Smooth muscle cell (in vitro differentiated cells): Measurements from ENCODE around the gene WASF2. TPM values are rescaled to one million over a fixed set of nuclear protein-coding genes. Genes with fewer than 3 reads are reported as not detected.
A peak's percentile ranks its signal among the peaks of the same experiment; 100 is the strongest.
"Not testable (repeated sequence)": the region's sequence is repeated elsewhere in the genome, so short reads cannot be mapped to it uniquely, and the experiment has no call there.

ENCODE experiments used
- DNase-seq: peaks from one replicate; lab custom pipeline; 2025; ENCODE audit not compliant: unreplicated experiment; lab: John Stamatoyannopoulos, UW
- H2AFZ ChIP-seq: fragments of 200-600 bp; sonication (generic); 2 replicates; pipeline ENCODE4 v1.6.0; 2016; ENCODE audit warnings: antibody characterized with exemption, low read depth, mild to moderate bottlenecking
- H3F3A ChIP-seq: fragments of 200-600 bp; sonication (generic); 2 replicates; pipeline ENCODE4 v1.6.0; 2017; ENCODE audit warnings: antibody characterized with exemption, low read depth
- H3K27ac ChIP-seq: fragments of 200-600 bp; sonication (generic); 2 replicates; pipeline ENCODE4 v1.5.1; 2016; ENCODE audit warnings: low read depth, mild to moderate bottlenecking
- H3K27me3 ChIP-seq: fragments of 200-600 bp; sonication (generic); 2 replicates; pipeline ENCODE4 v1.6.1; 2016; ENCODE audit warnings: low read depth, mild to moderate bottlenecking
- H3K36me3 ChIP-seq: fragments of 200-600 bp; sonication (generic); 2 replicates; pipeline ENCODE4 v1.5.1; 2016; ENCODE audit warnings: low read depth
- H3K4me1 ChIP-seq: fragments of 200-600 bp; sonication (generic); 2 replicates; pipeline ENCODE4 v1.5.1; 2016; ENCODE audit warnings: low read depth
- H3K4me2 ChIP-seq: fragments of 200-600 bp; sonication (generic); 2 replicates; pipeline ENCODE4 v1.6.0; 2016; ENCODE audit warnings: mild to moderate bottlenecking
- H3K4me3 ChIP-seq: fragments of 200-600 bp; sonication (generic); 2 replicates; pipeline ENCODE4 v1.5.1; 2016; ENCODE audit warnings: mild to moderate bottlenecking
- H3K79me2 ChIP-seq: fragments of 200-600 bp; sonication (generic); 2 replicates; pipeline ENCODE4 v1.6.0; 2016; ENCODE audit warnings: low read depth, mild to moderate bottlenecking
- H3K9ac ChIP-seq: fragments of 200-600 bp; sonication (generic); 2 replicates; pipeline ENCODE4 v1.6.0; 2016; ENCODE audit warnings: low read depth
- H3K9me3 ChIP-seq: fragments of 200-600 bp; sonication (generic); replicated peaks from 2 replicates; pipeline ENCODE4 v1.5.1; 2016; ENCODE audit warnings: low read depth
- H4K20me1 ChIP-seq: fragments of 200-600 bp; sonication (generic); 2 replicates; pipeline ENCODE4 v1.6.0; 2016; ENCODE audit warnings: low read depth
- WGBS: methylation state at CpG from one replicate; pipeline ENCODE4 v1.1.7; 2016; ENCODE audit warnings: low lambda C conversion rate; 5-methylcytosine and 5-hydroxymethylcytosine counted together
- polyA plus RNA-seq: library from polyadenylated mRNA; unstranded; fragments of >200 nt; fragmentation: Nextera tagmentation; extraction: Ambion mirVana; gene quantifications from 2 replicates; pipeline ENCODE4 v1.2.1, GENCODE V29; 2016
- total RNA-seq: library from RNA; depleted of rRNA; stranded (reverse); fragments of >200 nt; gene quantifications from 2 replicates; pipeline ENCODE4 v1.2.3, GENCODE V29; 2014
- TF ChIP-seq, protein P1 (sequence below): fragments of 200-600 bp; sonication (generic); IDR thresholded peaks from 2 replicates; pipeline ENCODE4 v1.5.1; 2017; ENCODE audit warnings: borderline replicate concordance, mild to moderate bottlenecking, antibody characterized with exemption; ENCODE audit not compliant: insufficient read depth, poor library complexity, severe bottlenecking

WASF2 gene
- total and polyA plus RNA-seq, 2 experiments from 2014 or later: 34.3 to 46.1 TPM

- no peaks in the 10 kb centered on the region for H3K4me1 ChIP-seq
- H3K36me3 ChIP-seq: no peaks in the 10 kb centered on the region
- H3K4me2 ChIP-seq: no peak overlapping the region
- peaks cover 99% of the 10 kb centered on the region for H4K20me1 ChIP-seq
- H3K27ac ChIP-seq: no peak overlapping the region
- no peaks in the 10 kb centered on the region for H3K9me3 ChIP-seq
- no peaks in the 10 kb centered on the region for H3K27me3 ChIP-seq
- H3F3A ChIP-seq: peaks cover 1% of the 10 kb centered on the region
- DNase-seq: no peak
- no peak overlapping the region for H3K4me3 ChIP-seq
- no peak overlapping the region for H2AFZ ChIP-seq
- no peak overlapping the region for H3K9ac ChIP-seq
- TF ChIP-seq, protein P1, sequence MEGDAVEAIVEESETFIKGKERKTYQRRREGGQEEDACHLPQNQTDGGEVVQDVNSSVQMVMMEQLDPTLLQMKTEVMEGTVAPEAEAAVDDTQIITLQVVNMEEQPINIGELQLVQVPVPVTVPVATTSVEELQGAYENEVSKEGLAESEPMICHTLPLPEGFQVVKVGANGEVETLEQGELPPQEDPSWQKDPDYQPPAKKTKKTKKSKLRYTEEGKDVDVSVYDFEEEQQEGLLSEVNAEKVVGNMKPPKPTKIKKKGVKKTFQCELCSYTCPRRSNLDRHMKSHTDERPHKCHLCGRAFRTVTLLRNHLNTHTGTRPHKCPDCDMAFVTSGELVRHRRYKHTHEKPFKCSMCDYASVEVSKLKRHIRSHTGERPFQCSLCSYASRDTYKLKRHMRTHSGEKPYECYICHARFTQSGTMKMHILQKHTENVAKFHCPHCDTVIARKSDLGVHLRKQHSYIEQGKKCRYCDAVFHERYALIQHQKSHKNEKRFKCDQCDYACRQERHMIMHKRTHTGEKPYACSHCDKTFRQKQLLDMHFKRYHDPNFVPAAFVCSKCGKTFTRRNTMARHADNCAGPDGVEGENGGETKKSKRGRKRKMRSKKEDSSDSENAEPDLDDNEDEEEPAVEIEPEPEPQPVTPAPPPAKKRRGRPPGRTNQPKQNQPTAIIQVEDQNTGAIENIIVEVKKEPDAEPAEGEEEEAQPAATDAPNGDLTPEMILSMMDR: no peak
- WGBS: 100% methylated on average over 3 of the region's 3 CpGs
- peaks cover 96% of the 10 kb centered on the region for H3K79me2 ChIP-seq
Measured at GRCh38 chr1:27471477-27471876, 18.5 kb downstream of the WASF2 start.

DNA sequence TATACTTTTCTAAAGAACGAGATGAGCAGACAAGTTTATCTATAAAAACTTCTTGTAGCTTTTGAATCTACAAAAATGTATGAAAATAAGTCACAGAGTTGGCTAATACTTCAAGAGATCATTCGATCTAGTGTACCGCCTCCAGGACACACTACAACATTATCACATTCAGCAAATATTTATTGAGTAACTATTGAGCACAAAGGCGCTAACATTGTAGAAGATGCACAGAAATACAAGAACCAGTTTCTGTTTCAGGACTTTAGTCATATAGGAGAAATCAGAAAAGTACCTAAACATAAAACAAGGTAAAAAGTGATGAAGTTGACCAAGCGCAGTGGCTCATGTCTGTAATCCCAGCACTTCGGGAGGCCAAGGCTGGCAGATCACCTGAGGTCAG lies 20.6 kb downstream of the WASF2 start:
- H3K36me3 ChIP-seq: no peaks in the 10 kb centered on the region
- H4K20me1 ChIP-seq: peaks cover 99% of the 10 kb centered on the region
- no peak for DNase-seq
- no peaks in the 10 kb centered on the region for H3K9me3 ChIP-seq
- H3K4me1 ChIP-seq: no peaks in the 10 kb centered on the region
- H3K27me3 ChIP-seq: no peaks in the 10 kb centered on the region
- H3K9ac ChIP-seq: no peak overlapping the region
- H3K4me2 ChIP-seq: no peak overlapping the region
- no peak overlapping the region for H3K4me3 ChIP-seq
- TF ChIP-seq, protein P1: no peak
- H3F3A ChIP-seq: peaks cover 7% of the 10 kb centered on the region
- H3K79me2 ChIP-seq: peaks cover 96% of the 10 kb centered on the region
- H2AFZ ChIP-seq: no peak overlapping the region
- WGBS: 98% methylated on average over 6 of the region's 6 CpGs
- no peak overlapping the region for H3K27ac ChIP-seq

DNA sequence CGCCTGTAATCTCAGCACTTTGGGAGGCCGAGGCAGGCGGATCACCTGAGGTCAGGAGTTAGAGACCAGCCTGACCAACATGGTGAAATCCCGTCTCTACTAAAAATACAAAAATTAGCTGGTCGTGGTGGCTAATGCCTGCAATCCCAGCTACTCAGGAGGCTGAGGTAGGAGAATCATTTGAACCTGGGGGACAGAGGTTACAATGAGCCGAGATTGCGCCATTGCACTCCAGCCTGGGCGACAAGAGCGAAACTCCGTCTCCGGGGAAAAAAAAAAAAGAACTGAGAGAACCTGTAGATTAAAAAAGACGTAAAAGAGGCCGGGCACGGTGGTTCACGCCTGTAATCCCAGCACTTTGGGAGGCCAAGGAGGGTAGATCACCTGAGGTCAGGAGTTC lies 21.6 kb downstream of the WASF2 start:
- H2AFZ ChIP-seq, H3K4me2 ChIP-seq, H3K36me3 ChIP-seq, H3K4me1 ChIP-seq, H3K27me3 ChIP-seq, H3K27ac ChIP-seq, DNase-seq, H3F3A ChIP-seq, H3K9ac ChIP-seq, H3K4me3 ChIP-seq, H3K9me3 ChIP-seq: not testable (repeated sequence)
- Histone ChIP-seq H4K20me1 (peaks cover 99% of the 10 kb centered on the region), H3K79me2 (peaks cover 96% of the 10 kb centered on the region)
- 97% methylated on average over 15 of the region's 15 CpGs for WGBS

- Histone ChIP-seq H3K4me1 (no peaks in the 10 kb centered on the region), H3F3A (peaks cover 7% of the 10 kb centered on the region), H3K27ac (no peak overlapping the region), H3K27me3 (no peaks in the 10 kb centered on the region), H3K36me3 (no peaks in the 10 kb centered on the region), H2AFZ (no peak overlapping the region), H3K9me3 (no peaks in the 10 kb centered on the region), H3K4me2 (no peak overlapping the region), H3K4me3 (no peak overlapping the region), H3K79me2 (peaks cover 100% of the 10 kb centered on the region), H4K20me1 (peaks cover 100% of the 10 kb centered on the region), H3K9ac (no peak overlapping the region)
- 97% methylated on average over 4 of the region's 4 CpGs for WGBS
- TF ChIP-seq, protein P1: no peak
- no peak for DNase-seq
Measured at GRCh38 chr1:27464926-27465647, 24.9 kb downstream of the WASF2 start.

DNA sequence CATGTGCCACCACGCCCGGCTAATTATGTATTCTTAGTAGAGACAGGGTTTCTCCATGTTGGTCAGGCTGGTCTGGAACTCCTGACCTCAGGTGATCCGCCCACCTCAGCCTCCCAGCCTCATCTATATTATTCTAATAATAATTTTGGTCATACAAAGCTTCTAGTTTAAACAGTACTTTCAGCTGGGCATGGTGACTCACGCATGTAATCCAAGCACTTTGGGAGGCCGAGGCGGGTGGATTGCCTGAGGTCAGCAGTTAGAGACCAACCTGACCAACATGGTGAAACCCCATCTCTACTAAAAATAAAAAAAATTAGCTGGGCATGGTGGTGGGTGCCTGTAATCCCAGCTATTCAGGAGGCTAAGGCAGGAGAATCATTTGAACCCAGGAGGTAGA lies 26.1 kb downstream of the WASF2 start:
- not testable (repeated sequence) for H3K4me3 ChIP-seq, H3F3A ChIP-seq, H3K9ac ChIP-seq, H3K4me1 ChIP-seq, H3K27me3 ChIP-seq, H3K9me3 ChIP-seq, DNase-seq, H3K36me3 ChIP-seq, H3K4me2 ChIP-seq, H2AFZ ChIP-seq
- 65% methylated on average over 6 of the region's 6 CpGs for WGBS
- H4K20me1 ChIP-seq: peaks cover 100% of the 10 kb centered on the region
- H3K27ac ChIP-seq: peak overlapping the region; percentile 2
- peaks cover 100% of the 10 kb centered on the region for H3K79me2 ChIP-seq

GRCh38 chr1:27458521-27458920 lies 31.4 kb downstream of the WASF2 start:
- H3K27me3 ChIP-seq: not testable (repeated sequence)
- 93% methylated on average over 10 of the region's 10 CpGs for WGBS

More at GRCh38 chr1:27458521-27458920, 31.4 kb downstream of the WASF2 start:
- H3K9ac ChIP-seq, H3F3A ChIP-seq, H3K4me1 ChIP-seq, H3K4me2 ChIP-seq, H3K36me3 ChIP-seq, H3K4me3 ChIP-seq, H3K9me3 ChIP-seq, DNase-seq, H3K27ac ChIP-seq, H2AFZ ChIP-seq: not testable (repeated sequence)
- Histone ChIP-seq H3K79me2 (peaks cover 96% of the 10 kb centered on the region), H4K20me1 (peaks cover 98% of the 10 kb centered on the region)
